H1 (cell line): ENCODE measurements around the gene ALPL. TPM values are rescaled to one million over a fixed set of nuclear protein-coding genes. Genes with fewer than 3 reads are reported as not detected.

ENCODE experiments used
- ATF2 ChIP-seq: IDR thresholded peaks from 2 replicates; pipeline ENCODE4 v1.6.1; 2012; ENCODE audit warnings: low read length, inconsistent platforms
- BACH1 ChIP-seq: IDR thresholded peaks from 2 replicates; pipeline ENCODE4 v1.6.1; 2012; ENCODE audit warnings: low read length, improper control_type of control experiment
- CTBP2 ChIP-seq: IDR thresholded peaks from 2 replicates; pipeline ENCODE4 v1.7.0; 2011; ENCODE audit warnings: borderline replicate concordance, mild to moderate bottlenecking, moderate library complexity, mixed read lengths, low read length; ENCODE audit not compliant: insufficient read depth, insufficient read length
- EZH2 ChIP-seq: fragments of 200-600 bp; sonication (generic); IDR thresholded peaks from 2 replicates; pipeline ENCODE4 v1.7.1; 2012; ENCODE audit warnings: low read depth, mild to moderate bottlenecking, moderate library complexity, low read length, inconsistent platforms; ENCODE audit not compliant: severe bottlenecking
- KDM5A ChIP-seq: fragments of 200-600 bp; IDR thresholded peaks from 2 replicates; pipeline ENCODE4 v1.7.1; 2012; ENCODE audit warnings: mild to moderate bottlenecking, low read length, inconsistent platforms, mixed read lengths
- NANOG ChIP-seq: IDR thresholded peaks from 2 replicates; pipeline ENCODE4 v1.6.1; 2011; ENCODE audit warnings: low read length, low read depth, mild to moderate bottlenecking, inconsistent platforms; ENCODE audit not compliant: insufficient read depth, poor library complexity, severe bottlenecking
- TBP ChIP-seq: IDR thresholded peaks from 2 replicates; pipeline ENCODE4 v1.6.1; 2011; ENCODE audit warnings: low read depth, low read length, improper control_type of control experiment
- polyA plus RNA-seq, 7 experiments: library from polyadenylated mRNA; depleted of rRNA in 3 of 7; stranded (reverse) in 5 of 7; unstranded in 2 of 7; fragments of >200 nt in 5 of 7; fragments of 200-250 nt in 2 of 7; gene quantifications; 1 replicate in 5 of 7; 2 replicates in 1 of 7; 4 replicates in 1 of 7; pipeline versions ENCODE4 v1.2.1 to v1.2.3, GENCODE V29; 2011 to 2013; ENCODE audit warnings: missing spikeins in 2 of 7, mixed read lengths in 2 of 7
- total RNA-seq: library from RNA; stranded (reverse); fragmentation: NEBNext Ultra II Directional; extraction: Animal tissue kit (Norgen Biotek cat#: 25700); gene quantifications from 2 replicates; pipeline ENCODE4 v1.2.1, GENCODE V29; 2021
- TF ChIP-seq, protein P1 (sequence below): fragments of 300-600 bp; sonication (generic); IDR thresholded peaks from 2 replicates; pipeline ENCODE4 v1.7.1; 2012; ENCODE audit warnings: low read length, moderate library complexity, mild to moderate bottlenecking, inconsistent platforms; ENCODE audit not compliant: insufficient replicate concordance

The ALPL gene
- total and polyA plus RNA-seq, 2 of the 8 experiments (the other 6 are each of a cell fraction or from before 2014, with no cell fraction given): 175 to 362 TPM

GRCh38 chr1:21518774-21519455 lies 9.7 kb downstream of the ALPL start (continued):
- 0 out of 2 replicates have a peak, but pooled peaks have one; percentile 12 for TF ChIP-seq TBP
- no peak for TF ChIP-seq EZH2
- TF ChIP-seq NANOG: peak; percentile 36
- TF ChIP-seq, protein P1, sequence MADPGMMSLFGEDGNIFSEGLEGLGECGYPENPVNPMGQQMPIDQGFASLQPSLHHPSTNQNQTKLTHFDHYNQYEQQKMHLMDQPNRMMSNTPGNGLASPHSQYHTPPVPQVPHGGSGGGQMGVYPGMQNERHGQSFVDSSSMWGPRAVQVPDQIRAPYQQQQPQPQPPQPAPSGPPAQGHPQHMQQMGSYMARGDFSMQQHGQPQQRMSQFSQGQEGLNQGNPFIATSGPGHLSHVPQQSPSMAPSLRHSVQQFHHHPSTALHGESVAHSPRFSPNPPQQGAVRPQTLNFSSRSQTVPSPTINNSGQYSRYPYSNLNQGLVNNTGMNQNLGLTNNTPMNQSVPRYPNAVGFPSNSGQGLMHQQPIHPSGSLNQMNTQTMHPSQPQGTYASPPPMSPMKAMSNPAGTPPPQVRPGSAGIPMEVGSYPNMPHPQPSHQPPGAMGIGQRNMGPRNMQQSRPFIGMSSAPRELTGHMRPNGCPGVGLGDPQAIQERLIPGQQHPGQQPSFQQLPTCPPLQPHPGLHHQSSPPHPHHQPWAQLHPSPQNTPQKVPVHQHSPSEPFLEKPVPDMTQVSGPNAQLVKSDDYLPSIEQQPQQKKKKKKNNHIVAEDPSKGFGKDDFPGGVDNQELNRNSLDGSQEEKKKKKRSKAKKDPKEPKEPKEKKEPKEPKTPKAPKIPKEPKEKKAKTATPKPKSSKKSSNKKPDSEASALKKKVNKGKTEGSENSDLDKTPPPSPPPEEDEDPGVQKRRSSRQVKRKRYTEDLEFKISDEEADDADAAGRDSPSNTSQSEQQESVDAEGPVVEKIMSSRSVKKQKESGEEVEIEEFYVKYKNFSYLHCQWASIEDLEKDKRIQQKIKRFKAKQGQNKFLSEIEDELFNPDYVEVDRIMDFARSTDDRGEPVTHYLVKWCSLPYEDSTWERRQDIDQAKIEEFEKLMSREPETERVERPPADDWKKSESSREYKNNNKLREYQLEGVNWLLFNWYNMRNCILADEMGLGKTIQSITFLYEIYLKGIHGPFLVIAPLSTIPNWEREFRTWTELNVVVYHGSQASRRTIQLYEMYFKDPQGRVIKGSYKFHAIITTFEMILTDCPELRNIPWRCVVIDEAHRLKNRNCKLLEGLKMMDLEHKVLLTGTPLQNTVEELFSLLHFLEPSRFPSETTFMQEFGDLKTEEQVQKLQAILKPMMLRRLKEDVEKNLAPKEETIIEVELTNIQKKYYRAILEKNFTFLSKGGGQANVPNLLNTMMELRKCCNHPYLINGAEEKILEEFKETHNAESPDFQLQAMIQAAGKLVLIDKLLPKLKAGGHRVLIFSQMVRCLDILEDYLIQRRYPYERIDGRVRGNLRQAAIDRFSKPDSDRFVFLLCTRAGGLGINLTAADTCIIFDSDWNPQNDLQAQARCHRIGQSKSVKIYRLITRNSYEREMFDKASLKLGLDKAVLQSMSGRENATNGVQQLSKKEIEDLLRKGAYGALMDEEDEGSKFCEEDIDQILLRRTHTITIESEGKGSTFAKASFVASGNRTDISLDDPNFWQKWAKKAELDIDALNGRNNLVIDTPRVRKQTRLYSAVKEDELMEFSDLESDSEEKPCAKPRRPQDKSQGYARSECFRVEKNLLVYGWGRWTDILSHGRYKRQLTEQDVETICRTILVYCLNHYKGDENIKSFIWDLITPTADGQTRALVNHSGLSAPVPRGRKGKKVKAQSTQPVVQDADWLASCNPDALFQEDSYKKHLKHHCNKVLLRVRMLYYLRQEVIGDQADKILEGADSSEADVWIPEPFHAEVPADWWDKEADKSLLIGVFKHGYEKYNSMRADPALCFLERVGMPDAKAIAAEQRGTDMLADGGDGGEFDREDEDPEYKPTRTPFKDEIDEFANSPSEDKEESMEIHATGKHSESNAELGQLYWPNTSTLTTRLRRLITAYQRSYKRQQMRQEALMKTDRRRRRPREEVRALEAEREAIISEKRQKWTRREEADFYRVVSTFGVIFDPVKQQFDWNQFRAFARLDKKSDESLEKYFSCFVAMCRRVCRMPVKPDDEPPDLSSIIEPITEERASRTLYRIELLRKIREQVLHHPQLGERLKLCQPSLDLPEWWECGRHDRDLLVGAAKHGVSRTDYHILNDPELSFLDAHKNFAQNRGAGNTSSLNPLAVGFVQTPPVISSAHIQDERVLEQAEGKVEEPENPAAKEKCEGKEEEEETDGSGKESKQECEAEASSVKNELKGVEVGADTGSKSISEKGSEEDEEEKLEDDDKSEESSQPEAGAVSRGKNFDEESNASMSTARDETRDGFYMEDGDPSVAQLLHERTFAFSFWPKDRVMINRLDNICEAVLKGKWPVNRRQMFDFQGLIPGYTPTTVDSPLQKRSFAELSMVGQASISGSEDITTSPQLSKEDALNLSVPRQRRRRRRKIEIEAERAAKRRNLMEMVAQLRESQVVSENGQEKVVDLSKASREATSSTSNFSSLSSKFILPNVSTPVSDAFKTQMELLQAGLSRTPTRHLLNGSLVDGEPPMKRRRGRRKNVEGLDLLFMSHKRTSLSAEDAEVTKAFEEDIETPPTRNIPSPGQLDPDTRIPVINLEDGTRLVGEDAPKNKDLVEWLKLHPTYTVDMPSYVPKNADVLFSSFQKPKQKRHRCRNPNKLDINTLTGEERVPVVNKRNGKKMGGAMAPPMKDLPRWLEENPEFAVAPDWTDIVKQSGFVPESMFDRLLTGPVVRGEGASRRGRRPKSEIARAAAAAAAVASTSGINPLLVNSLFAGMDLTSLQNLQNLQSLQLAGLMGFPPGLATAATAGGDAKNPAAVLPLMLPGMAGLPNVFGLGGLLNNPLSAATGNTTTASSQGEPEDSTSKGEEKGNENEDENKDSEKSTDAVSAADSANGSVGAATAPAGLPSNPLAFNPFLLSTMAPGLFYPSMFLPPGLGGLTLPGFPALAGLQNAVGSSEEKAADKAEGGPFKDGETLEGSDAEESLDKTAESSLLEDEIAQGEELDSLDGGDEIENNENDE: no peak
- no peak for TF ChIP-seq ATF2
- TF ChIP-seq CTBP2: no peak
- no peak for TF ChIP-seq KDM5A
- TF ChIP-seq BACH1: no peak
